Fibroblast of pulmonary artery (primary cell): ENCODE results near the gene TCP11L2.

Experiments
- DNase-seq: peaks from one replicate; pipeline ENCODE4 v3.0.0-alpha.2; 2010; ENCODE audit warnings: low read depth
- H3K4me3 ChIP-seq: replicated peaks from 2 replicates; pipeline ENCODE4 v1.5.1; 2011; ENCODE audit warnings: low read depth, mild to moderate bottlenecking, control low read depth, low read length, moderate library complexity
- TF ChIP-seq, protein P1 (sequence below): IDR thresholded peaks from 2 replicates; pipeline ENCODE4 v1.5.1; 2011; ENCODE audit warnings: mild to moderate bottlenecking, control low read depth, low read length, inconsistent platforms; ENCODE audit errors: missing control alignments

Gene TCP11L2

DNA sequence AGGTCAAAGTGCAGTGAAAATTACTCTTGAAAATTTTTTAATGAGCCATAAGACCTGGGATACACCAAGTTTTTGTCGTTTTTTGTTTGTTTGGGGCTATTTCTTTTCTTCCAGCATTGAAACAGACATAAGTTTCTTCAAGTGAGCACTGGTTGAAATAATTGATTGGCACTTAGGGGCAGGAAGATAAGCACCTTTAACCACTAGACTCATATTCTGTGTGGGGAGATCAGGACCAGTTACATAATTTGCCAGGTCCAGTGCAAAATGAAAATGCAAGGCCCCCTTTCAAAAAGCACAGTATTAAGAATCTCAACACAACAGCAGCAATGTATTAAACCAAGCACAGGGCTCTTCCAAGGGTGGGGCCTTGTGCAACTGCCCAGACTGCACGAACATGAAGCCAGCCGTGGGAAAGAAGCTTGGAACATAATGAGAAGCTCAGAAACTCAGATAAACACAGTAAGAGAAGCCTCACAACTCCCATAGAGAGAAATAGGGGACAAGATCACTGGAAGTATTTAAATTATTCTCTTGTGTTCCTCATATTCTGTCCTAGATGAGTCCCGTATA is 3.2 kb upstream of the TCP11L2 start:
- no peak for DNase-seq
- TF ChIP-seq, protein P1, sequence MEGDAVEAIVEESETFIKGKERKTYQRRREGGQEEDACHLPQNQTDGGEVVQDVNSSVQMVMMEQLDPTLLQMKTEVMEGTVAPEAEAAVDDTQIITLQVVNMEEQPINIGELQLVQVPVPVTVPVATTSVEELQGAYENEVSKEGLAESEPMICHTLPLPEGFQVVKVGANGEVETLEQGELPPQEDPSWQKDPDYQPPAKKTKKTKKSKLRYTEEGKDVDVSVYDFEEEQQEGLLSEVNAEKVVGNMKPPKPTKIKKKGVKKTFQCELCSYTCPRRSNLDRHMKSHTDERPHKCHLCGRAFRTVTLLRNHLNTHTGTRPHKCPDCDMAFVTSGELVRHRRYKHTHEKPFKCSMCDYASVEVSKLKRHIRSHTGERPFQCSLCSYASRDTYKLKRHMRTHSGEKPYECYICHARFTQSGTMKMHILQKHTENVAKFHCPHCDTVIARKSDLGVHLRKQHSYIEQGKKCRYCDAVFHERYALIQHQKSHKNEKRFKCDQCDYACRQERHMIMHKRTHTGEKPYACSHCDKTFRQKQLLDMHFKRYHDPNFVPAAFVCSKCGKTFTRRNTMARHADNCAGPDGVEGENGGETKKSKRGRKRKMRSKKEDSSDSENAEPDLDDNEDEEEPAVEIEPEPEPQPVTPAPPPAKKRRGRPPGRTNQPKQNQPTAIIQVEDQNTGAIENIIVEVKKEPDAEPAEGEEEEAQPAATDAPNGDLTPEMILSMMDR, result no peak
- no peak overlapping the region for H3K4me3 ChIP-seq

DNA sequence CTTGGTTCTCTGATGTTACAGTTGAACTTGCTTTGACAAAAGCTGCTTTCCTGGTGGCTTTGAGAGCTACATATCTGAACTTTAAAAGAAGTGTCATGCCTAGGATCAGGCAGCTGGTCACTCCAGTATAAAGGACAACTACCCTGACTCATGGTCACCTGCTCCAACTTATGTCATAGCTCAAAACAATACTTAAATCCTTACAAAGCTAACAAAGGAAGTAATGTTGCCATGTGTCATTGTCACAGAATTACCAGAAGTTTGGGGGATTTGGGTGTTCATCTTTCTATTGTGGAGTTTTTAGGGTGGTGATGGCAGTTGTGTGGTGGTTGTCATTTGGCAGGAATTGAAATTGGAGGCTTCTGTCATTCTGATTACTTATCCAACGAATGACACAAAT is 1.8 kb upstream of the TCP11L2 start:
- H3K4me3 ChIP-seq, result no peak overlapping the region
- TF ChIP-seq, protein P1, result no peak
- no peak for DNase-seq

DNA sequence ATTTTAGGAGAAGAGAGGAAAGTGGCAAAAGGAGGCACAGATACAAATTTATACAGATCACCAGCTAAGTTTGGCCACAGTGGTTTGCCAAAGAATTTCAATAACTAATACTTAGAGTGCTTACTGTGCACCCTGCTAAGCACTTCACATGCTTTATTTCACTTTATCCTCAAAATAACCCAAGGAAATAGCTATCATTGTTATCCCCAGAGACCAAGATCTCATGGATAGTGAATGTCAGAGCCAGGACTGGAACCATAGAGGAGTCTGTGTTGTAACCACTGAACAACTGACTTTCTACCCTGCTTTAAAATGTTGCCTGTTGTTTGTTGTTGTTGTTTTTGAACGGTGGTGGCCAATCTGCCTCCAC is 1.3 kb upstream of the TCP11L2 start:
- no peak for DNase-seq
- TF ChIP-seq, protein P1, result no peak
- no peak overlapping the region for H3K4me3 ChIP-seq

DNA sequence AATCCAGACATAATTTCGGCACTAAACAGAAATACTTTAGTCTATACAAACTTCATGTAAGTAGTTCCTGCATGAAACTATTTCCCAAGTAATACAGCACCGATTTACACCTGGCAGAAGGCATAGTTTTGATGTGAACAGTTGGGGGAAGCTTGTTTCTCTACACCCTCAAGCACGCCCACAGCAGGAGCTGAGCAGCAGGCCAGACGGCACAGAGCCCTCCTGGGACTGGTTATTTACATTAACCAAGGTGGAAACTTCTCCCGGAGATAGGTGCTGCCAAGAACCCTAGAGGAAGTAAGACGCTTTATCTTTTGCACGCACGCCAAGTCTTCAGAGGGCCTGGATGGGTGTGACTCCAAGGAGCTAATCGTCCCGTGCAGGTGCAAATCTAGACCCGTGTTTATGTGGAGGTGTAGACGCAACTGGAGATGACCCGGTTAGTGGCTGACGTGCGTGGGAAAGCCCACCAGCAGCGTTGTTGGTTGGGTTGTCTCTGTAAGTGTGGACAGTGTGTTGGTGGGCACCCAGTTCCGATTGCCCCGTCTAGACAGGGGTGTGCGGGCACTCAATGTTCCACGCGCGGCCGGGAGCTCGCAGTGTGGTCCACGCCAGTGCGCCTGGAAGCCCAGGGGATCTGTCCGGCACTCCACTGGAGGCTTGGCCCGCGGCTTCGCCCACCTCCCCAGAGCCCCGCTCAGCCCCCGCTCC is 767 bp upstream of the TCP11L2 start:
- H3K4me3 ChIP-seq, result peak overlapping the region; percentile 59
- TF ChIP-seq, protein P1, result no peak
- DNase-seq, result peak; percentile 52

DNA sequence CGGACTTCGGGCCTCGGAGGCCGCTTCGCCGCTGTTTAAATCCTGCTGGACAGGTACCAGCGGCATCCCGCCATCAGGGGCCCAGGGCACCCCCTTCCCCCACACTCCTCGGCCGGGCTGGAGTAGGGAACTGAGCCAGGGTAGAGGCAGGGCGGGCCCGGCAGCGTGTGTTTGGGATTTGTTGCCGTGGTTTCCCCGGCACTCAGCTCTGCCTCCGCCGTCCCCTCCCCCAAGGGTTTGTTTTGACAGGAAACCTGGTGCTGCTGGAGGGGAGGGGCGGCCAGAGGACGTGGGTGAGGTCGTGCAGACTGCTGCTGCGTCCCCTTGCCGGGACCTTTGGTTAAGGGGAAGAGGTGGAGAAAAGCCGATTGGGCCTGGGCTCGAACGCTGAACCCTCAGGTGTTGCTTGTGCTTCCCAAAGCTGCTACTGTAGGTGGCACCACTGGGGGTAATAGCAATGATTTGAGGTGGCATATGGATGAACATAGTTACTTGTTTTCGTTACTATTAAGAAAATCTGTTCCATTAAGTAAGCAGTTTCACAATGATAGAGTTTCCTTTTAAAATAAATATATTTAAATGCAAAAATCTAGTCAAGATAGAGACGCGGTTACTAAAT is 778 bp downstream of the TCP11L2 start:
- TF ChIP-seq, protein P1, result no peak
- peak overlapping the region; percentile 97 for H3K4me3 ChIP-seq
- peak; percentile 88 for DNase-seq

DNA sequence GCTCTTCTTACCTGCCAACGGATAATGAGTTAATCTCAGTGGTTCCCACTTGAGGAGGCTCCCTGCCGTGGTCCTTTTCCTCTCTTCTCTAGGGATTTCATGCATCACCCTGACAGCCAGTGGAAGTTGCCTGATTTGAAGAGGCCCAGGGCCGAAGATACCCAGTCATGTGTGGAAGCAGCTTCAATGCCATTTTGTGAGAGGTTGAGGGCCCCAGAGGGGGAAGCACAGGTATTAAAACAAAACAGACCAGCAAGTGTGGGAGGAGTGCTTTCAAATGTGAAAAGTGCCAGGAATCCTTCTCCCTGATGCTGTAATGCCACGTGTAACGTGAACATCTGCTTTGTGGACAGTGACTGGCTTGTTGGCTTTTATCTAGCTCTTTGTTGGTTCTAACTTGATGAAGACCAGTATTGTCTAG is 1.5 kb downstream of the TCP11L2 start:
- DNase-seq, result no peak
- TF ChIP-seq, protein P1, result no peak
- peak overlapping the region; percentile 97 for H3K4me3 ChIP-seq
